Measurements from ENCODE around the gene ANAPC10.

- TF ChIP-seq CTCF (IDR thresholded peaks at IDR 0.05 in 8 of 11, conservative IDR thresholded peaks at IDR 0.05 in 3 of 11) (no peak), POLR2A (IDR thresholded peaks at IDR 0.05) (no peak)
Observed at GRCh38 chr4:145012841-145013240, 85.2 kb downstream of the ANAPC10 start.
